ENCODE results near the gene GINS2. TPM values are rescaled to one million over a fixed set of nuclear protein-coding genes. Genes with fewer than 3 reads are reported as not detected.
A peak's percentile ranks its signal among the peaks of the same experiment; 100 is the strongest.

The GINS2 gene
- total and polyA plus RNA-seq, 2 experiments from 2014 or later, result 40.5 to 44.4 TPM

DNA sequence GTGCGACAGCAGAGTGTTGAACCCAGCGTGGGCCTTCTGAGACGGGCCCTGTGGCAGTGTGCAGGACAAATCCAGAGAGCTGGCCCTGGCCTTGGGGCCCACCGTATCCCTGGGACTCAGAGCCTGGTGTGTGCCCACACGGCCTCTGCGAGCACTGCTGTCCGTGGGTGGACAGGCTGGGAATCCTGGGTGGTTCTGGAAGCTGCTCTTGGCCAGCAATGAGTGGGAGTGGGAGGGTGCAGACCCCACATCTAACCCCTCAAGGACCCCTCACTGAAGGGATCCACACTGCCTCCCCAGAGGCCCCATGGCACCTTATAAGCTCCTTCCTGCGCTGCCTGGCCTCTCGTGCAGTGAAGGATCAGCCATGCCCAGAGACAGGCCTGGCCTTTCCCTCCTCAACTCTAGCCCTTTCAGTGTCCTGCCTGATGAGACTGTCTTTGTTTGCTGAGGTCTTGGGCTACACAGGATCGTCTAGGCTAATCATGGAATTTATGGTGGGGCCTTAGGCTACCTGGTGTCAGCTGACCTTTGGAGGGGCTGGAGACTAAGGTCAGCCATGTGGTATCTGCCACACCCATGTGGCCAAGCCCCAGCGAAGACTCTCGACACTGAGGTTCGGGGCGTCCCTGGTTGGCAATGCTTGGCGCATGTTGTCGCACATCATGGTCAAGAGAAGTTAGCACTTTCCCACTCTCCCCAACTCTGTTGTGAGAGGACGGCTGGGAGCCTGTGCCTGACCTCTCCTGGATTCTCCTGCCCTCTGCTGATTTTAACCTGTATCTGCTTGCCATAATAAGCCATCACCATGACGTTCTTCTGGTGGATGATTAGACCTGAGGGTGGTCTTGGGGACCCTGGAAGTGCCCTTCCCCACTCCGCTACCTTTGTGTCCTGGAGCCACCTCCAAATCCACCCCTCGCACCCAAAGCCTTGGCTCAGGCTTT is 16.4 kb upstream of the GINS2 start:
- Mint-ChIP-seq H3K4me3 (no peak overlapping the region), H3K27ac (no peak overlapping the region), H3K4me1 (0 out of 3 replicates have a peak, but pooled peaks cover 2% of the 10 kb centered on the region), H3K36me3 (ENCODE audit: low read depth) (no peaks in the 10 kb centered on the region), H3K27me3 (ENCODE audit: insufficient read depth, low read depth, poor library complexity) (peaks cover 8% of the 10 kb centered on the region), H3K9me3 (no peaks in the 10 kb centered on the region)
- H3K79me2 ChIP-seq (replicated peaks; ENCODE audit: insufficient read depth), result no peaks in the 10 kb centered on the region
- H3K4me2 ChIP-seq, result no peak overlapping the region
- H3K27ac ChIP-seq (ENCODE audit: low read depth), result no peak overlapping the region
- no peak for TF ChIP-seq EZH2 (IDR thresholded peaks at IDR 0.05; ENCODE audit: low read depth, unreplicated experiment)
- TF ChIP-seq JUNB (IDR thresholded peaks at IDR 0.05; ENCODE audit: unreplicated experiment), result no peak
- no peak for TF ChIP-seq ZNF331 (CRISPR knock-in tag; IDR thresholded peaks at IDR 0.05; ENCODE audit: low read depth)
- TF ChIP-seq ZNF114 (CRISPR knock-in tag; IDR thresholded peaks at IDR 0.05), result no peak
- no peak for TF ChIP-seq POLR2AphosphoS5 (IDR thresholded peaks at IDR 0.05; ENCODE audit: low read depth)
- TF ChIP-seq CTCF (conservative IDR thresholded peaks at IDR 0.05; ENCODE audit: low read depth in 2 of 2), result peak in 1 of 2 experiments; percentile 34; a peak in 2 of 4 replicates
- TF ChIP-seq NANOG (IDR thresholded peaks at IDR 0.05; ENCODE audit: borderline replicate concordance), result no peak
- TF ChIP-seq EZH2phosphoT487 (IDR thresholded peaks at IDR 0.05; ENCODE audit: unreplicated experiment), result no peak
- H3K9me2 ChIP-seq (ENCODE audit: insufficient read depth), result no peaks in the 10 kb centered on the region
- H3K27me3 ChIP-seq (ENCODE audit: insufficient read depth), result no peaks in the 10 kb centered on the region
- H4K20me1 ChIP-seq (replicated peaks; ENCODE audit: insufficient read depth), result no peaks in the 10 kb centered on the region
- H3K4me1 ChIP-seq (ENCODE audit: insufficient read depth), result no peaks in the 10 kb centered on the region
- no peak overlapping the region for H2AFZ ChIP-seq
- H3K36me3 ChIP-seq (ENCODE audit: insufficient read depth), result no peaks in the 10 kb centered on the region
- ATAC-seq (no peak), DNase-seq (ENCODE audit: low spot score) (no peak)
- no peaks in the 10 kb centered on the region for H3F3A ChIP-seq (replicated peaks; ENCODE audit: low read depth)
- no peak overlapping the region for H3K4me3 ChIP-seq

DNA sequence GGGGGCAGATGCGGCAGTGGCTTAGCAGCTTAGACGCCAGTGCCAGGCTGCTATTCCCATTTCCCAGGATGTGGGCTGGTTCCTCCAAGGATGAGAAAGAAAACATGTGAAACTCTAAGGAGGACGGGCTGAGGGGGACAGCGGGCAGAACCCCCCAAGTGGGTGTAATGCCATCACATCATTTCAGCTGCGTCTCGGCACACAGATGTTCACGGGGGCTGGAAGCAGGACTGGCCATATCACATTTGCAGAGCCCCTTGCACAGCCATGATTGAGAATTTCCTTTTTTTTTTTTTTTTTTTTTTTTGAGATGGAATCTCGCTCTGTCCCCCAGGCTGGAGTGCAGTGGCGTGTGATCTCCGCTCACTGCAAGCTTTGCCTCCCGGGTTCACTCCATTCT is 15.3 kb upstream of the GINS2 start:
- H3K4me3 Mint-ChIP-seq, result no peak overlapping the region
- H3K36me3 ChIP-seq (ENCODE audit: insufficient read depth), result no peaks in the 10 kb centered on the region
- no peak overlapping the region for H3K4me3 ChIP-seq
- H3K27ac Mint-ChIP-seq, result no peak overlapping the region
- H3K27me3 Mint-ChIP-seq (ENCODE audit: insufficient read depth, low read depth, poor library complexity), result peaks cover 9% of the 10 kb centered on the region
- no peak overlapping the region for H3K27ac ChIP-seq (ENCODE audit: low read depth)
- peaks cover 5% of the 10 kb centered on the region; the same call in 1 of the 2 replicates for H3F3A ChIP-seq (replicated peaks; ENCODE audit: low read depth)
- no peaks in the 10 kb centered on the region for H3K9me3 Mint-ChIP-seq
- no peaks in the 10 kb centered on the region for H4K20me1 ChIP-seq (replicated peaks; ENCODE audit: insufficient read depth)
- H3K79me2 ChIP-seq (replicated peaks; ENCODE audit: insufficient read depth), result no peaks in the 10 kb centered on the region
- ATAC-seq (no peak), DNase-seq (ENCODE audit: low spot score) (no peak)
- no peak overlapping the region for H2AFZ ChIP-seq
- H3K27me3 ChIP-seq (ENCODE audit: insufficient read depth), result no peaks in the 10 kb centered on the region
- H3K36me3 Mint-ChIP-seq (ENCODE audit: low read depth), result no peaks in the 10 kb centered on the region
- no peaks in the 10 kb centered on the region for H3K4me1 ChIP-seq (ENCODE audit: insufficient read depth)
- H3K9me2 ChIP-seq (ENCODE audit: insufficient read depth), result no peaks in the 10 kb centered on the region
- no peak overlapping the region for H3K4me2 ChIP-seq
- peaks cover 6% of the 10 kb centered on the region; the same call in 2 of the 3 replicates for H3K4me1 Mint-ChIP-seq
- TF ChIP-seq REST (IDR thresholded peaks at IDR 0.05; ENCODE audit: unreplicated experiment), result no peak
- no peak for TF ChIP-seq ZNF331 (CRISPR knock-in tag; IDR thresholded peaks at IDR 0.05; ENCODE audit: low read depth)
- TF ChIP-seq POLR2AphosphoS5 (IDR thresholded peaks at IDR 0.05; ENCODE audit: low read depth), result no peak
- no peak for TF ChIP-seq EZH2 (IDR thresholded peaks at IDR 0.05; ENCODE audit: low read depth, unreplicated experiment)
